Endodermal cell (in vitro differentiated cells): Measurements from ENCODE around the gene ODC1. TPM values are rescaled to one million over a fixed set of nuclear protein-coding genes. Genes with fewer than 3 reads are reported as not detected.

Experiments used
- DNase-seq: peaks from one replicate; pipeline ENCODE4 v3.0.0-alpha.2; 2017
- H3K27ac ChIP-seq: 2 replicates; pipeline ENCODE4 v1.5.1; 2013; ENCODE audit warnings: mild to moderate bottlenecking, low read depth, low read length, moderate library complexity
- H3K27me3 ChIP-seq: 2 replicates; pipeline ENCODE4 v1.6.1; 2013; ENCODE audit warnings: mild to moderate bottlenecking, low read length, moderate library complexity; ENCODE audit not compliant: insufficient read depth, control insufficient read depth, poor library complexity, severe bottlenecking
- H3K36me3 ChIP-seq: 2 replicates; pipeline ENCODE4 v1.7.0; 2013; ENCODE audit warnings: mild to moderate bottlenecking, low read length, moderate library complexity; ENCODE audit not compliant: control insufficient read depth, insufficient read depth
- H3K4me1 ChIP-seq: one replicate; pipeline ENCODE4 v1.7.0; 2013; ENCODE audit warnings: low read length; ENCODE audit not compliant: control insufficient read depth, insufficient read depth
- H3K4me3 ChIP-seq: 2 replicates; pipeline ENCODE4 v1.5.1; 2013; ENCODE audit warnings: mild to moderate bottlenecking, low read length, moderate library complexity
- H3K9ac ChIP-seq: 2 replicates; pipeline ENCODE4 v1.6.1; 2013; ENCODE audit warnings: mild to moderate bottlenecking, low read length, moderate library complexity; ENCODE audit not compliant: poor library complexity, severe bottlenecking; ENCODE audit errors: extremely low read depth
- H3K9me3 ChIP-seq: 2 replicates; pipeline ENCODE4 v1.6.1; 2013; ENCODE audit warnings: mild to moderate bottlenecking, low read length, moderate library complexity; ENCODE audit not compliant: control insufficient read depth
- H3K27ac Mint-ChIP-seq: 2 replicates; pipeline ENCODE4 v1.8.0; 2020; ENCODE audit warnings: mixed read lengths
- H3K27me3 Mint-ChIP-seq: 2 replicates; pipeline ENCODE4 v1.8.0; 2021; ENCODE audit warnings: mild to moderate bottlenecking, mixed read lengths; ENCODE audit not compliant: insufficient read depth
- H3K36me3 Mint-ChIP-seq: 2 replicates; pipeline ENCODE4 v1.8.0; 2020; ENCODE audit warnings: low read depth, mixed read lengths
- H3K4me1 Mint-ChIP-seq: 2 replicates; pipeline ENCODE4 v1.8.0; 2020; ENCODE audit warnings: mixed read lengths
- H3K4me3 Mint-ChIP-seq: 2 replicates; pipeline ENCODE4 v1.8.0; 2020; ENCODE audit warnings: mild to moderate bottlenecking, moderate library complexity, mixed read lengths
- H3K9me3 Mint-ChIP-seq: 2 replicates; pipeline ENCODE4 v1.8.0; 2020; ENCODE audit warnings: mild to moderate bottlenecking, mixed read lengths
- WGBS, 2 experiments: methylation state at CpG; one replicate each; pipeline versions ENCODE4 v1.1.5 to v1.1.7; 2013; ENCODE audit warnings: missing lambda C conversion rate in 2 of 2, mixed read lengths in 1 of 2; ENCODE audit not compliant: insufficient coverage in 1 of 2, insufficient read length in 1 of 2; 5-methylcytosine and 5-hydroxymethylcytosine counted together
- total RNA-seq, 2 donors: library from RNA; stranded (reverse); fragmentation: NEBNext Ultra II Directional in 1 of 2; extraction: Animal tissue kit (Norgen Biotek cat#: 25700) in 1 of 2; gene quantifications; 2 replicates in 1 of 2; 3 replicates in 1 of 2; pipeline ENCODE4 v1.2.1, GENCODE V29; 2021
- TF ChIP-seq, protein P1 (sequence below): fragments of 200-600 bp; sonication (generic); conservative IDR thresholded peaks from 2 replicates; pipeline ENCODE4 v1.5.0; 2021; ENCODE audit warnings: antibody characterized with exemption, mild to moderate bottlenecking

ODC1 gene
- total RNA-seq, 2 donors from 2014 or later = 108 to 152 TPM

GRCh38 chr2:10432311-10433181 lies 15.6 kb downstream of the ODC1 start:
- 45 to 55% methylated on average over 6 to 46 of the region's 49 CpGs for WGBS, 2 experiments
- Mint-ChIP-seq H3K4me3 (peak overlapping the region; percentile 31), H3K4me1 (no peaks in the 10 kb centered on the region), H3K9me3 (no peaks in the 10 kb centered on the region), H3K27me3 (peaks cover 4% of the 10 kb centered on the region), H3K27ac (no peak overlapping the region), H3K36me3 (no peaks in the 10 kb centered on the region)
- no peak overlapping the region for H3K4me3 ChIP-seq
- H3K9ac ChIP-seq = no peak overlapping the region
- H3K27ac ChIP-seq = no peak overlapping the region
- no peaks in the 10 kb centered on the region for H3K36me3 ChIP-seq
- H3K4me1 ChIP-seq = no peaks in the 10 kb centered on the region
- no peaks in the 10 kb centered on the region for H3K9me3 ChIP-seq
- peak; percentile 87 for DNase-seq
- TF ChIP-seq, protein P1, sequence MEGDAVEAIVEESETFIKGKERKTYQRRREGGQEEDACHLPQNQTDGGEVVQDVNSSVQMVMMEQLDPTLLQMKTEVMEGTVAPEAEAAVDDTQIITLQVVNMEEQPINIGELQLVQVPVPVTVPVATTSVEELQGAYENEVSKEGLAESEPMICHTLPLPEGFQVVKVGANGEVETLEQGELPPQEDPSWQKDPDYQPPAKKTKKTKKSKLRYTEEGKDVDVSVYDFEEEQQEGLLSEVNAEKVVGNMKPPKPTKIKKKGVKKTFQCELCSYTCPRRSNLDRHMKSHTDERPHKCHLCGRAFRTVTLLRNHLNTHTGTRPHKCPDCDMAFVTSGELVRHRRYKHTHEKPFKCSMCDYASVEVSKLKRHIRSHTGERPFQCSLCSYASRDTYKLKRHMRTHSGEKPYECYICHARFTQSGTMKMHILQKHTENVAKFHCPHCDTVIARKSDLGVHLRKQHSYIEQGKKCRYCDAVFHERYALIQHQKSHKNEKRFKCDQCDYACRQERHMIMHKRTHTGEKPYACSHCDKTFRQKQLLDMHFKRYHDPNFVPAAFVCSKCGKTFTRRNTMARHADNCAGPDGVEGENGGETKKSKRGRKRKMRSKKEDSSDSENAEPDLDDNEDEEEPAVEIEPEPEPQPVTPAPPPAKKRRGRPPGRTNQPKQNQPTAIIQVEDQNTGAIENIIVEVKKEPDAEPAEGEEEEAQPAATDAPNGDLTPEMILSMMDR = no peak
- H3K27me3 ChIP-seq = no peaks in the 10 kb centered on the region

GRCh38 chr2:10431797-10432196 lies 16.3 kb downstream of the ODC1 start:
- Histone ChIP-seq H3K4me1 (no peaks in the 10 kb centered on the region), H3K36me3 (no peaks in the 10 kb centered on the region), H3K27ac (no peak overlapping the region), H3K9ac (no peak overlapping the region), H3K9me3 (no peaks in the 10 kb centered on the region), H3K4me3 (no peak overlapping the region), H3K27me3 (no peaks in the 10 kb centered on the region)
- TF ChIP-seq, protein P1 = peak; percentile 16
- Mint-ChIP-seq H3K9me3 (no peaks in the 10 kb centered on the region), H3K27me3 (peaks cover 4% of the 10 kb centered on the region), H3K36me3 (no peaks in the 10 kb centered on the region), H3K4me3 (peak overlapping the region; percentile 31), H3K4me1 (no peaks in the 10 kb centered on the region), H3K27ac (no peak overlapping the region)
- no peak for DNase-seq
- WGBS, 2 experiments = 85 to 92% methylated on average over 7 to 16 of the region's 16 CpGs

DNA sequence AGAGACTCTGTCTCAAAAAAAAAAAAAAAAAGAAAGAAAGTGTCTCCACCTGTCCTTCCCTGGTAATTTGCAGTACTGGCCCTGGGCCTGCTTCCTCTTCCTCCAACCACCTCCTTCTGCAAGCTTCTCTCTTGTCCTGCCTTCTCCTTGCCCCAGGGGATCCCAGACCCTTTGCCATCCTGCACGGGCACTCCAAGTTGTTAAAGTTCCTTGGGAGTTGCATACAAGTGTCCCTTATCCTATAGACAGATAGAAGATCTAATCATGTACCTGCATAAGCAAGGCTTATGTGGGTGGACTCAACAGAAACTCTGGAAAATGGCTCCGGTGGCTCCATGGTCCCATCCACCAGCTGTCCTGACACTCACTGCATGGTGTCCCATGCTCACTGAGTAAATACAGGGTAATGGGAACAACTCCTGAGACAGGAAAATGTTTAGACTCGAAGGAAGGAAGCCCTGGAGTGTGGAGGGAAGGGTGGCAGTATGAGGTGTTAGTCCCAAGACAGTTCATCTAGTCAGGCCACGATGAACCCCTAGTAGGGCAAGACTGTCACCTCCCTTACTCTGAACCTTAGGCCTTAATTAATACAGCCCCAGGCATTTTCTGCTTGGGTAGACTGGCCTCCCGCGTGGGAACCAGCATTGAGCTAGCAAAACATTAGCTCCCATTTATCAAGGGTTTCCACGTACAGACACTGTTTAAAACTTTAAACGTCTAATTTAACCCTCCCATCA lies 17.1 kb downstream of the ODC1 start:
- Histone ChIP-seq H3K27me3 (no peaks in the 10 kb centered on the region), H3K4me1 (no peaks in the 10 kb centered on the region), H3K9ac (no peak overlapping the region), H3K4me3 (no peak overlapping the region), H3K9me3 (no peaks in the 10 kb centered on the region), H3K27ac (no peak overlapping the region), H3K36me3 (no peaks in the 10 kb centered on the region)
- Mint-ChIP-seq H3K9me3 (no peaks in the 10 kb centered on the region), H3K27me3 (peaks cover 4% of the 10 kb centered on the region), H3K36me3 (no peaks in the 10 kb centered on the region), H3K4me3 (no peak overlapping the region), H3K4me1 (no peaks in the 10 kb centered on the region), H3K27ac (no peak overlapping the region)
- 91 to 96% methylated on average over 4 to 7 of the region's 8 CpGs for WGBS, 2 experiments
- TF ChIP-seq, protein P1 = no peak
- no peak for DNase-seq
